Panc1 (cell line): Measurements from ENCODE around the gene C5AR1. TPM values are rescaled to one million over a fixed set of nuclear protein-coding genes. Genes with fewer than 3 reads are reported as not detected.

ENCODE experiments used
- ATAC-seq: fragments of 200-7000 bp; cut with Tn5 transposase; 2 replicates; pipeline ENCODE4 v1.9.1; 2020; ENCODE audit warnings: mild to moderate bottlenecking, moderate library complexity
- BruUV-seq: library from RNA; stranded (reverse); fragments of 400-500 nt; replicated peaks from 2 replicates; lab custom pipeline; 2021; lab: Mats Ljungman, UMichigan
- CTCF ChIA-PET: fragments of 300-600 bp; sonication (Branson Sonifier 250); formaldehyde crosslinking; loops from one replicate; lab custom pipeline; 2022; ENCODE audit warnings: antibody characterized with exemption; lab: Charles Lee
- POLR2A ChIA-PET: fragments of 300-600 bp; sonication (Branson Sonifier 250); formaldehyde crosslinking; loops from one replicate; lab custom pipeline; 2022; ENCODE audit warnings: antibody characterized with exemption; lab: Charles Lee
- DNase-seq: peaks from one replicate; pipeline ENCODE4 v3.0.0-alpha.2; 2010; ENCODE audit warnings: low read depth, low spot score
- H3K27ac ChIP-seq: 2 replicates; pipeline ENCODE4 v1.5.1; 2011; ENCODE audit warnings: mild to moderate bottlenecking, low read length, inconsistent platforms
- H3K27me3 ChIP-seq: fragments of 200-500 bp; sonication (Bioruptor generic); 2 replicates; pipeline ENCODE4 v1.6.0; 2014; ENCODE audit warnings: low read length, inconsistent platforms; ENCODE audit not compliant: control insufficient read depth, insufficient read depth
- H3K36me3 ChIP-seq: fragments of 200-500 bp; sonication (Bioruptor generic); 2 replicates; pipeline ENCODE4 v1.5.1; 2014; ENCODE audit warnings: inconsistent platforms, mild to moderate bottlenecking, low read length, moderate library complexity; ENCODE audit not compliant: control insufficient read depth, insufficient read depth
- H3K4me1 ChIP-seq: 2 replicates; pipeline ENCODE4 v1.5.1; 2011; ENCODE audit warnings: inconsistent platforms, mild to moderate bottlenecking, low read length, moderate library complexity; ENCODE audit not compliant: control insufficient read depth, insufficient read depth
- H3K4me3 ChIP-seq, 2 experiments: 2 replicates each; pipeline ENCODE4 v1.5.1; 2011 to 2012; ENCODE audit warnings: low read depth in 2 of 2, low read length in 2 of 2, mild to moderate bottlenecking in 2 of 2, inconsistent platforms in 1 of 2, moderate library complexity in 1 of 2
- H3K9me3 ChIP-seq: fragments of 200-500 bp; sonication (Bioruptor generic); 2 replicates; pipeline ENCODE4 v1.5.1; 2014; ENCODE audit warnings: low read depth, mild to moderate bottlenecking, inconsistent platforms, low read length, moderate library complexity; ENCODE audit not compliant: control insufficient read depth, insufficient read depth
- POLR2AphosphoS5 ChIP-seq: IDR thresholded peaks from 2 replicates; pipeline ENCODE4 v1.6.1; 2012; ENCODE audit warnings: mild to moderate bottlenecking, low read depth, low read length, moderate library complexity
- SIN3A ChIP-seq: IDR thresholded peaks from 2 replicates; pipeline ENCODE4 v1.6.1; 2012; ENCODE audit warnings: low read depth, mild to moderate bottlenecking, low read length, moderate library complexity, borderline replicate concordance; ENCODE audit not compliant: insufficient read depth
- TCF7L2 ChIP-seq: IDR thresholded peaks from 2 replicates; pipeline ENCODE4 v1.6.1; 2011; ENCODE audit warnings: mild to moderate bottlenecking, low read depth, low read length, inconsistent platforms
- in situ Hi-C: cut with HindIII; loops from 2 replicates; pipeline ENCODE4 v1.10.0; 2016; ENCODE audit warnings: low sequenced_read_pairs, low pct_unique_long_range_greater_than_20kb
- intact Hi-C: fragments of 100-400 bp; cut with micrococcal nuclease; formaldehyde crosslinking; loops from one replicate; pipeline ENCODE4 v1.10.0; 2022; ENCODE audit not compliant: unreplicated experiment
- total RNA-seq: library from RNA; stranded (reverse); gene quantifications from one replicate; pipeline ENCODE4 v1.2.1, GENCODE V29; 2021; ENCODE audit not compliant: unreplicated experiment
- TF ChIP-seq, protein P1 (sequence below): fragments of 450-650 bp; IDR thresholded peaks from 2 replicates; pipeline ENCODE4 v1.5.1; 2017; ENCODE audit warnings: mild to moderate bottlenecking
- TF ChIP-seq, protein P2 (sequence below), 2 experiments: IDR thresholded peaks; 2 replicates each; pipeline ENCODE4 v1.6.1; 2011 to 2012; ENCODE audit warnings: low read depth in 2 of 2, control low read depth in 1 of 2, low read length in 1 of 2, mild to moderate bottlenecking in 1 of 2, moderate library complexity in 1 of 2; ENCODE audit not compliant: insufficient read depth in 1 of 2

Gene C5AR1
- total RNA-seq, 1 experiment from 2014 or later, result 2.7 TPM

DNA sequence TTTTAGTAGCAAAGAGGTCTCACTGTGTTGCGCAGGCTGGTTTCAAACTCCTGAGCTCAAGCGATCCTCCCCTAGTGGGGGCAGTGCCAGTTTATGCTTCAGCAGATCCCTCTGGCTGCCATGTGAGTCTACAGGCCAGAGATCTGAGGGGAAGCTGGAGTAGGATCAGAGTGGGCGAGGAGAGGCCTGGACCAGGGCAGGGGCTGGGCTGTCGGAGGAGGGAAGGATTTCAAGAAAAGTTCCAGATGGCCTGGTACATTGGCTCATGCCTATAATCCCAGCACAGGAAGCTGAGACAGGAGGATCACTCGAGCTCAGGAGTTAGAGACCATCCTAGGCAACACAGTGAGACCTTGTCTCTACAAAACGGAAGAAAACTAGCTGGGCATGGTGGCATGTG is 49.3 kb downstream of the C5AR1 start:
- ChIA-PET CTCF (interaction anchor here (0.7 kb wide), 1 partner anchor 295 kb away, joined by 7 read pairs; no protein-coding TSS in a partner anchor), POLR2A (no interaction called here)
- no peak for ATAC-seq
- TF ChIP-seq, protein P1, sequence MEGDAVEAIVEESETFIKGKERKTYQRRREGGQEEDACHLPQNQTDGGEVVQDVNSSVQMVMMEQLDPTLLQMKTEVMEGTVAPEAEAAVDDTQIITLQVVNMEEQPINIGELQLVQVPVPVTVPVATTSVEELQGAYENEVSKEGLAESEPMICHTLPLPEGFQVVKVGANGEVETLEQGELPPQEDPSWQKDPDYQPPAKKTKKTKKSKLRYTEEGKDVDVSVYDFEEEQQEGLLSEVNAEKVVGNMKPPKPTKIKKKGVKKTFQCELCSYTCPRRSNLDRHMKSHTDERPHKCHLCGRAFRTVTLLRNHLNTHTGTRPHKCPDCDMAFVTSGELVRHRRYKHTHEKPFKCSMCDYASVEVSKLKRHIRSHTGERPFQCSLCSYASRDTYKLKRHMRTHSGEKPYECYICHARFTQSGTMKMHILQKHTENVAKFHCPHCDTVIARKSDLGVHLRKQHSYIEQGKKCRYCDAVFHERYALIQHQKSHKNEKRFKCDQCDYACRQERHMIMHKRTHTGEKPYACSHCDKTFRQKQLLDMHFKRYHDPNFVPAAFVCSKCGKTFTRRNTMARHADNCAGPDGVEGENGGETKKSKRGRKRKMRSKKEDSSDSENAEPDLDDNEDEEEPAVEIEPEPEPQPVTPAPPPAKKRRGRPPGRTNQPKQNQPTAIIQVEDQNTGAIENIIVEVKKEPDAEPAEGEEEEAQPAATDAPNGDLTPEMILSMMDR, result no peak
- no peaks in the 10 kb centered on the region for H3K27me3 ChIP-seq
- H3K9me3 ChIP-seq, result no peaks in the 10 kb centered on the region
- intact Hi-C loops (no loop called here), in situ Hi-C loops (no loop called here)
- BruUV-seq, result no TSS peak
- H3K4me1 ChIP-seq, result no peaks in the 10 kb centered on the region
- H3K4me3 ChIP-seq, result no peak overlapping the region
- no peak for DNase-seq
- no peak overlapping the region for H3K27ac ChIP-seq
- peaks cover 8% of the 10 kb centered on the region for H3K36me3 ChIP-seq

DNA sequence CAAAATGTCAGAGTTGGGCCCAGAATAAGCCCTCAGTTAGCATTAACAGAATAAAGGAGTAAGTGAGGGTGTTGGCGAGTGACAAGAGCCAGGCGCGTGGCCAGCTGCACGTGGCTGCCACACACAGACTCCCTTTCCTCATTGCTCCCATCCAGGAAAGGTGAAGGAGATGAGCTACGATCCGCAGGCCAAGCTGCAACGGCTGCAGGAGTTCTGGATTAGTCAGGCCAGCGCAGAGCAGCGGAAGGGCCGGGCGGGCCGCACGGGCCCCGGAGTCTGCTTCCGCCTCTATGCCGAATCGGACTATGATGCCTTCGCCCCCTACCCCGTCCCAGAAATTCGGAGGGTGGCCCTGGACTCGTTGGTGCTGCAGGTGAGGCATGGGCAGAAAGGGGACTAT is 52.7 kb downstream of the C5AR1 start:
- Histone ChIP-seq H3K4me1 (no peaks in the 10 kb centered on the region), H3K4me3 (no peak overlapping the region), H3K36me3 (peaks cover 7% of the 10 kb centered on the region), H3K9me3 (no peaks in the 10 kb centered on the region), H3K27ac (no peak overlapping the region), H3K27me3 (no peaks in the 10 kb centered on the region)
- no TSS peak for BruUV-seq
- ATAC-seq (no peak), DNase-seq (no peak)
- intact Hi-C loops (no loop called here), in situ Hi-C loops (no loop called here)
- no peak for TF ChIP-seq SIN3A
- TF ChIP-seq, protein P2, sequence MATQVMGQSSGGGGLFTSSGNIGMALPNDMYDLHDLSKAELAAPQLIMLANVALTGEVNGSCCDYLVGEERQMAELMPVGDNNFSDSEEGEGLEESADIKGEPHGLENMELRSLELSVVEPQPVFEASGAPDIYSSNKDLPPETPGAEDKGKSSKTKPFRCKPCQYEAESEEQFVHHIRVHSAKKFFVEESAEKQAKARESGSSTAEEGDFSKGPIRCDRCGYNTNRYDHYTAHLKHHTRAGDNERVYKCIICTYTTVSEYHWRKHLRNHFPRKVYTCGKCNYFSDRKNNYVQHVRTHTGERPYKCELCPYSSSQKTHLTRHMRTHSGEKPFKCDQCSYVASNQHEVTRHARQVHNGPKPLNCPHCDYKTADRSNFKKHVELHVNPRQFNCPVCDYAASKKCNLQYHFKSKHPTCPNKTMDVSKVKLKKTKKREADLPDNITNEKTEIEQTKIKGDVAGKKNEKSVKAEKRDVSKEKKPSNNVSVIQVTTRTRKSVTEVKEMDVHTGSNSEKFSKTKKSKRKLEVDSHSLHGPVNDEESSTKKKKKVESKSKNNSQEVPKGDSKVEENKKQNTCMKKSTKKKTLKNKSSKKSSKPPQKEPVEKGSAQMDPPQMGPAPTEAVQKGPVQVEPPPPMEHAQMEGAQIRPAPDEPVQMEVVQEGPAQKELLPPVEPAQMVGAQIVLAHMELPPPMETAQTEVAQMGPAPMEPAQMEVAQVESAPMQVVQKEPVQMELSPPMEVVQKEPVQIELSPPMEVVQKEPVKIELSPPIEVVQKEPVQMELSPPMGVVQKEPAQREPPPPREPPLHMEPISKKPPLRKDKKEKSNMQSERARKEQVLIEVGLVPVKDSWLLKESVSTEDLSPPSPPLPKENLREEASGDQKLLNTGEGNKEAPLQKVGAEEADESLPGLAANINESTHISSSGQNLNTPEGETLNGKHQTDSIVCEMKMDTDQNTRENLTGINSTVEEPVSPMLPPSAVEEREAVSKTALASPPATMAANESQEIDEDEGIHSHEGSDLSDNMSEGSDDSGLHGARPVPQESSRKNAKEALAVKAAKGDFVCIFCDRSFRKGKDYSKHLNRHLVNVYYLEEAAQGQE (IDR thresholded peaks at IDR 0.05; ENCODE audit: insufficient read depth in 1 of 2, low read depth in 2 of 2, low read length in 1 of 2), result no peak
- TF ChIP-seq, protein P1, result no peak
- TF ChIP-seq TCF7L2, result no peak
- TF ChIP-seq POLR2AphosphoS5, result no peak
- ChIA-PET POLR2A (no interaction called here), CTCF (no interaction called here)
